Measurements from ENCODE around the gene EIF2S2.
"Not testable (repeated sequence)": the region's sequence is repeated elsewhere in the genome, so short reads cannot be mapped to it uniquely, and the experiment has no call there.

EIF2S2 gene, protein sequence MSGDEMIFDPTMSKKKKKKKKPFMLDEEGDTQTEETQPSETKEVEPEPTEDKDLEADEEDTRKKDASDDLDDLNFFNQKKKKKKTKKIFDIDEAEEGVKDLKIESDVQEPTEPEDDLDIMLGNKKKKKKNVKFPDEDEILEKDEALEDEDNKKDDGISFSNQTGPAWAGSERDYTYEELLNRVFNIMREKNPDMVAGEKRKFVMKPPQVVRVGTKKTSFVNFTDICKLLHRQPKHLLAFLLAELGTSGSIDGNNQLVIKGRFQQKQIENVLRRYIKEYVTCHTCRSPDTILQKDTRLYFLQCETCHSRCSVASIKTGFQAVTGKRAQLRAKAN

DNA sequence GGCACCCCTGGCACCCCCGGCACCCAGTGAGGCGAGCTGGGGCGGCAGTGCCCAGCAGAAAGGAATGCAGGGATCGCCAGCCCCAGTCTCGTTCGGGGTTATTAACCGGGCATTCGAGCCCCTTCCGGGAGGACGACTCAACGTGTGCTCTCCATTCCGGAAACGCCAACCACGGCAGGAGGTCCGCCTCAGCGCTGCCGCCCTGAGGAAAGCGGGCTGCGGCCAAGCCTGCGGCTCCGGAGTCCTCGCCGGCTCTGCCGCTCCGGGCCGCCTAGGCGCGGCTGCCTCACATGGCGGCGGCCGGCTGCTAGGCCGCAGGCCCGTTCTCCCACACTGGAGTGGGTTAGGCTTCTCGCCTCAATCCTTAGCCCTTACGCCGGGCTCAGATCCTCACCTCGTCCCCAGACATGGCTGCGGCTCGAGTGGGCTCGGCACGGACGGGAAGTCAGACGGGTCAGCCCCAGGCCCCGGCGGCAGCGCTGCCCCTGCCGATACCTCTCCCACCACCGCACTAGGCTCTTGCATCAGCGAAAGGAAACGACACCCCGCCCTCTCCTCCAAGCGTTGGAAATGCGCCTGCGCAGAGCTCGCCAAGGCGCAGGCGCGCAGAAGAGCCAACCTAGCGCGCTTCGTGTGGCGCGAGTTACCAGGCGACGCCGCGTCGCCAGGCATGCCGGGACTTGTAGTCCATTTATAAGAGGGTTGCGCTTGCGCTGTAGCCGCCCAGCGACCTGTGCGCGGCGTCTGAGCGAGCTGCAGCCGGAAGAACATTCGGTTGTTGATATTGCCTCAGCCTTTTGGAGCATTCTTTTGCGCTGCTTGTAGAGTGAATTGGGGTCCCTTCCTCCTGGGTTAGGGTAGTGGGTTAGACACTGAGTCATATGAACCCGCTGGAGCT, at the start of gene EIF2S2:
EIF2S2 (minus strand) TSS at position 542 of the 898 bp plus-strand sequence; CDS start at position 409, 133 bp downstream.
- DNase-seq: peak; percentile 99

GRCh38 chr20:34157697-34158096, 45.7 kb upstream of the EIF2S2 start:
- not testable (repeated sequence) for DNase-seq

DNA sequence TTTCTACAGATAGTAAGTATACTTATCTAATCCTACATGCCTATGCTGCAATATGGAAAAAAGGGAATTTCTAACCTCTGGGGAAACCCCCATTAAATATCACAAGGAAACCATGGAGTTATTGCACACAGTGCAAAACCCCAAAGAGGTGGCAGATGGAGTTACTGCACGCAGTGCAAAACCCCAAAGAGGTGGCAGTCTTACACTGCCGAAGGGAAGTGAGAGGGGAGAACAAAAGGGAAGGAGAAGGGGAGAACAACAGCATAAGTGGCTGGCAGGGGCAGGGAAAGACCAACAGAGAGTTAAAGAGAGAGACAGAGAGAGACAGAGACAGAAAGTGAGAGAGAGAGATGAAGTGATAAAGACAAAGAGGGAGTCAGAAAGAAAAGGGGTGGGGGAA, 43.8 kb upstream of the EIF2S2 start:
- DNase-seq: no peak

DNA sequence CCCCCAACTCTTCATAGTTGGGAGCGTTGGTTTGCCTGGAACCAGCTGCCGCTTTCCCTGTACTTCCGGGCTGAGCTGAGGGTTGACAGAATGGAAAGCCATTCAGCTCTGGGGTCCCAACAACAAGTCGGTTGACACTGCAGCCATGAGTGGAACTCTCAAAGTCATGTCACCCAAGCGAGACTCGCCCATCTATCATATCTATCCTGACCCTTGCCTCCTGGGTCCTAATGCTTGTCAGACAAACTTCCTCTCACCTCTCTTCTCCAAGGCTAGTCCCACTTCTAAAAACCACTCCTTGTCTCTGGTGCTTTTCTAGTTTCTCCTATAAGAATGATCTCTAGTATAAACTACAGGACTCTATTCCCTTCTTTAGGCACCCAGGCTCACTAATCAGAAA, 41.1 kb upstream of the EIF2S2 start:
- DNase-seq: not testable (repeated sequence)

GRCh38 chr20:34152073-34152472, 40.0 kb upstream of the EIF2S2 start:
- not testable (repeated sequence) for DNase-seq

GRCh38 chr20:34150306-34151000, 38.4 kb upstream of the EIF2S2 start:
- DNase-seq: no peak

GRCh38 chr20:34145280-34145819, 33.3 kb upstream of the EIF2S2 start:
- no peak for DNase-seq

DNA sequence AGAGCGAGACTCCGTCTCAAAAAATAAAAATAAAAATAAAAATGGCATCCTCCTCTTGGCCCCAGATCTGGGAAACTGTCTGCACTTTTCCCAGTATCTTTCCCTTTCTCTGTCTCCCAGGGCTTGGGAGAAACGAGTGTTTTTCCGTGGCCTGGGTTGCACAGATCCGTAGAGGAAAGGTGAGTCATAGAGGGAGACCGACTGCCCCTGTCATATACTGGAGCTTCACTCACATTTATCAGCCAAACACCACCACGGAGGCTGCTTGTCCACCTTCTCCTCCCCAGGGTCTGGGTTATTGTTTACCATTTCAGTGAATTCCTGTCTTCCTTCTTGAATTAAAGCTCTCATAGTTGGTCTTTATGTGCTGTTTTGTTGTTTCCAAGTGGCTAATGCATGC, 31.9 kb upstream of the EIF2S2 start:
- peak; percentile 14 for DNase-seq

- no peak for DNase-seq
Measured at GRCh38 chr20:34142121-34142520, 30.1 kb upstream of the EIF2S2 start.

DNA sequence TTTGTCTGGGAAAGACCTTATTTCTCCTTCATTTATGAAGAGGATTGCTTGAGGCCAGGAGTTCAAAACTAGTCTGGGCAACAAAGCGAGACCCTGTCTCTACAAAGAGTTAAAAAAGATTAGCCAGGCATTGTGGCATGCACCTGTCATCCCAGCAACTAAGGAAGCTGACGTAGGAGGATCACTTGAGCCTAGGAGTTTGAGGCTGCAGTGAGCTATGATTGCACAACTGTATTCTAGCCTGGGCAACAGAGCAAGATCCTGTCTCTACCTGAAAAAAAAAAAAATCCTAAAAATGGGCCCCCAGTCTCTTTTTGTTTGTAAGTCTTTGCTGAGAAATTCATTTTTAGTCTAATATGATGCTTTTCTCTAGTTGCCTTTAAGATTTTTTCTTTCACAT, 29.2 kb upstream of the EIF2S2 start:
- no peak for DNase-seq

DNA sequence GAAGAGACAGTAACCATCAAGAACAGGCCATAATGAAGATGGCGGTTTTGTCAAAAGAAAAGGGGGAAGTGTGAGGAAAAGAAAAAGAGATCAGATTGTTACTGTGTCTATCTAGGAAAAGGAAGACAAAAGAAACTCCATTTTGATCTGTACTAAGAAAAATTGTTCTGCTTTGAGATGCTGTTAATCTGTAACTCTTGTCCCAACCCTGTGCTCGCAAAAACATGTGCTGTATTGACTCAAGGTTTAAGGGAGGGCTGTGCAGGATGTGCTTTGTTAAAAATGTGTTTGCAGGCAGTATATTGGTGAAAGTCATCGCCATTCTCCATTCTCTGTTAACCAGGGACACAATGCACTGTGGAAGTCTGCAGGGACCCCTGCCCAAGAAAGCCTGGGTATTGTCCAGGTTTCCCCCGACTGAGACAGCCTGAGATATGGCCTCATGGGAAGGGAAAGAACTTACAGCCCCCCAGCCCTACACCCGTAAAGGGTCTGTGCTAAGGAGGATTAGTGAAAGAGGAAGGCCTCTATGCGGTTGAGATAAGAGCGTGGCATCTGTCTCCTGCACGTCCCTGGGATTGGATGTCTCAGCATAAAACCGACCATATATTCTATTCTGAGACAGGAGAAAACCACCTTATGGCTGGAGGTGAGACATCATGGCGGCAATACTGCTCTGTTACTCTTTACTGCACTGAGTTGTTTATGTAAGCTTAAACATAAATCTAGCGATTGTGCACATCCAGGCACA, 23.7 kb upstream of the EIF2S2 start:
- not testable (repeated sequence) for DNase-seq

DNA sequence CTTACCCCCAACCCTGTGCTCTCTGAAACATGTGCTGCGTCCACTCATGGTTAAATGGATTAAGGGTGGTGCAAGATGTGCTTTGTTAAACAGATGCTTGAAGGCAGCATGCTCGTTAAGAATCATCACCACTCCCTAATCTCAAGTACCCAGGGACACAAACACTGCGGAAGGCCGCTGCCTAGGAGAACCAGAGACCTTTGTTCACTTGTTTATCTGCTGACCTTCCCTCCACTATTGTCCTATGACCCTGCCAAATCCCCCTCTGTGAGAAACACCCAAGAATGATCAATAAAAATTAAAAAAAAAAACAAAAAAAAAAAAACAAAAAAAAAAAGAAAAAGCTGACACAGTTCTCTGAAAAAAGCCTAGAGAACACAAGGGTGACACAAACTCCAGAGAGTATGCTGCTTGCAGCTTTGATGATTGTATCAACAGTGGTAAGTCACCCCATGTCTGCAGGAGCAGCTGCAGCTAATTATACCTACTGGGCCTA, 21.4 kb upstream of the EIF2S2 start:
- DNase-seq: not testable (repeated sequence)

DNA sequence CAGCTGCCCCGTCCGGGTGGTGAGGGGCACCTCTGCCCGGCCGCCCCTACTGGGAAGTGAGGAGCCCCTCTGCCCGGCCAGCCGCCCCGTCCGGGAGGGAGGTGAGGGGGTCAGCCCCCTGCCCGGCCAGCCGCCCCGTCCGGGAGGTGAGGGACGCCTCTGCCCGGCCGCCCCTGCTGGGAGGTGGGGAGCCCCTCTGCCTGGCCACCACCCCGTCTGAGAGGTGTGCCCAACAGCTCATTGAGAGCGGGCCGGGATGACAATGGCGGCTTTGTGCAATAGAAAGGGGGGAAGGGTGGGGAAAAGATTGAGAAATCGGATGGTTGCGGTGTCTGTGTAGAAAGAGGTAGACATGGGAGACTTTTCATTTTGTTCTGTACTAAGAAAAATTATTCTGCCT, 20.9 kb upstream of the EIF2S2 start:
- DNase-seq: not testable (repeated sequence)

GRCh38 chr20:34132491-34132890, 20.4 kb upstream of the EIF2S2 start:
- DNase-seq: not testable (repeated sequence)

DNA sequence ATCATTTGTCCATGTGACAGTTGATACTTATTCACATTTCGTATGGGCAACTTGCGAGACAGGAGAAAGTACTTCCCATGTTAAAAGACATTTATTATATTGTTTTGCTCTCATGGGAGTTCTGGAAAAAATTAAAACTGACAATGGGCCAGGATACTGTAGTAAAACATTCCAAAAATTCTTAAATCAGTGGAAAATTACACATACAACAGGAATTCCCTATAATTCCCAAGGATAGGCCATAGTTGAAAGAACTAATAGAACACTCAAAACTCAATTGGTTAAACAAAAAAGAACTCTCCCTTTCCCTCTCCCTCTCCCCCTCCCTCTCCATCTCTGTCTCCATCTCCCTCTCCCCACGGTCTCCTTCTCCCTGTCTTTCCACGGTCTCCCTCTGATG, 19.4 kb upstream of the EIF2S2 start:
- DNase-seq: no peak

DNA sequence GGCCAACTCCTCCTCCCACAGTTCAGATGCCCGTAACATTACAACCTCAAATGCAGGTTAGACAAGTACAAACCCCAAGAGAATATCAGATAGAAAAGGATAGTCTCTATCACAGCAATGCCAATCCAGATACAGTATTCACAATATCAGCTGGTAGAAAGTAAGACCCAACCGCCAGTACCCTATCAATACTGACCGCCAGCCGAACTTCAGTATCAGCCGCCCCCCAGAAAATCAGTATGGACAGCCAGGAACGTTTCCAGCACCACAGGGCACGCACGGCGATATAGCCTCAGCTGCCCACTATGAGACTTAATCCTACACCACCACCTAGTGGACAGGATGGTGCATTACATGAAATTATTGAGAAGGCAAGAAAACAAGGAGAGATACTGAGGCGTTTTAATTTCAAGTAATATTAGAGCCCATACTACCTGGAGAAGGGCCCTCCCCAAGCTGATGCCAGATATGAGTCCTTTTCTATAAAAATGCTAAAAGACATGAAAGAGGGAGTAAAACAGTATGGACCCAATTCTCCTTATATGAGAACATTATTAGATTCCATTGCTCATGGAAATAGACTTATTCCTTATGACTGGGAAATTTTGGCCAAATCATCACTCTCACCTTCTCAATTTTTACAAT, 17.6 kb upstream of the EIF2S2 start:
- DNase-seq: peak; percentile 77

- DNase-seq: no peak
Measured at GRCh38 chr20:34127792-34128191, 15.7 kb upstream of the EIF2S2 start.

- peak; percentile 5 for DNase-seq
Measured at GRCh38 chr20:34124469-34125249, 12.6 kb upstream of the EIF2S2 start.

DNA sequence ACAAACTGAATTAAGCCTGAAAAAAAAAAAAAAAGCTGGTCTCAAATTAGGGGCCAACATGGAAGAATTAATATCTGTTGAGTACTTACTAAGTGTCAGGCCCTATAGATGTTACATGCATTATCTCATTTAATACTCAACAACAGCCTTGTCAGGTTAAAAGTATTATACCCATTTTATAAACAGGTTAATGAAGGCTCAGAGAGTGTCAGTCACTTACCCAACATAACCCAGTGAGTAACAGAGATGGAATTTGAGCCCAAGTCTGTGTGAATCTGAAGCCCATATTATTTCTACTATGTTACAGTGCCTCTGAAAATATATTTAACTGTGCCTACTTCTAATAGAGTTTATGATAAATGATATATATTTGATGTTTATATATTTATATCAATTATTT, 11.3 kb upstream of the EIF2S2 start:
- no peak for DNase-seq

GRCh38 chr20:34122274-34122980, 10.4 kb upstream of the EIF2S2 start:
- DNase-seq: no peak
